SK-N-SH treated with all-trans-retinoic acid at 6 μM for 48 hours (cell line): Measurements from ENCODE around the gene CHI3L1.

ENCODE experiments used
- ATAC-seq: fragments of 200-7000 bp; cut with Tn5 transposase; 3 replicates; pipeline ENCODE4 v1.9.1; 2020; ENCODE audit warnings: mild to moderate bottlenecking, moderate library complexity
- ARNTL ChIP-seq: fragments of 450-650 bp; formaldehyde crosslinking; IDR thresholded peaks from 2 replicates; pipeline ENCODE4 v1.5.0; 2020; ENCODE audit warnings: low read depth, mild to moderate bottlenecking, moderate library complexity, borderline replicate concordance
- CREB5 ChIP-seq: fragments of 250-450 bp; sonication (Bioruptor Pico); IDR thresholded peaks from 2 replicates; pipeline ENCODE4 v1.5.1; 2020; ENCODE audit warnings: low read depth, mild to moderate bottlenecking, moderate library complexity
- CSDC2 ChIP-seq: fragments of 250-450 bp; sonication (Bioruptor Pico); IDR thresholded peaks from 2 replicates; pipeline ENCODE4 v1.5.0; 2020; ENCODE audit warnings: mild to moderate bottlenecking, moderate library complexity
- CSRNP3 ChIP-seq: fragments of 250-450 bp; sonication (Bioruptor Pico); IDR thresholded peaks from 2 replicates; pipeline ENCODE4 v1.5.1; 2021; ENCODE audit warnings: mild to moderate bottlenecking, moderate library complexity
- ESRRG ChIP-seq: fragments of 250-450 bp; sonication (Bioruptor Pico); IDR thresholded peaks from 2 replicates; pipeline ENCODE4 v1.6.1; 2021; ENCODE audit warnings: mild to moderate bottlenecking
- GLIS3 ChIP-seq: fragments of 250-450 bp; sonication (Bioruptor Pico); IDR thresholded peaks from 2 replicates; pipeline ENCODE4 v1.5.0; 2020; ENCODE audit warnings: mild to moderate bottlenecking, moderate library complexity
- ISL1 ChIP-seq: fragments of 250-450 bp; sonication (Bioruptor Pico); IDR thresholded peaks from 2 replicates; pipeline ENCODE4 v2.1.2; 2022; ENCODE audit warnings: mild to moderate bottlenecking, moderate library complexity
- PATZ1 ChIP-seq: fragments of 250-450 bp; sonication (Bioruptor Pico); IDR thresholded peaks from 2 replicates; pipeline ENCODE4 v1.8.0; 2020; ENCODE audit warnings: mild to moderate bottlenecking, moderate library complexity, borderline replicate concordance
- PPARA ChIP-seq: fragments of 250-450 bp; sonication (Bioruptor Pico); IDR thresholded peaks from 2 replicates; pipeline ENCODE4 v1.5.0; 2020; ENCODE audit warnings: mild to moderate bottlenecking, borderline replicate concordance
- RARB ChIP-seq: fragments of 250-450 bp; sonication (Bioruptor Pico); IDR thresholded peaks from 2 replicates; pipeline ENCODE4 v1.8.0; 2021; ENCODE audit warnings: mild to moderate bottlenecking, moderate library complexity
- TCF4 ChIP-seq: fragments of 250-450 bp; sonication (Bioruptor Pico); IDR thresholded peaks from 2 replicates; pipeline ENCODE4 v1.8.0; 2021; ENCODE audit warnings: mild to moderate bottlenecking, moderate library complexity, borderline replicate concordance
- TOX ChIP-seq: fragments of 250-450 bp; sonication (Bioruptor Pico); IDR thresholded peaks from 2 replicates; pipeline ENCODE4 v1.8.0; 2021; ENCODE audit warnings: mild to moderate bottlenecking, moderate library complexity, borderline replicate concordance
- TSHZ2 ChIP-seq: fragments of 250-450 bp; sonication (Bioruptor Pico); IDR thresholded peaks from 2 replicates; pipeline ENCODE4 v1.5.0; 2020; ENCODE audit warnings: mild to moderate bottlenecking, moderate library complexity
- ZC3H10 ChIP-seq: fragments of 250-450 bp; sonication (Bioruptor Pico); IDR thresholded peaks from 2 replicates; pipeline ENCODE4 v1.5.1; 2021; ENCODE audit warnings: mild to moderate bottlenecking, moderate library complexity
- ZFP3 ChIP-seq: fragments of 250-450 bp; sonication (Bioruptor Pico); IDR thresholded peaks from 2 replicates; pipeline ENCODE4 v1.5.0; 2020; ENCODE audit warnings: mild to moderate bottlenecking, moderate library complexity
- ZFP30 ChIP-seq: fragments of 450-650 bp; formaldehyde crosslinking; IDR thresholded peaks from 2 replicates; pipeline ENCODE4 v1.5.0; 2022; ENCODE audit warnings: mild to moderate bottlenecking, moderate library complexity
- ZNF70 ChIP-seq: fragments of 450-650 bp; formaldehyde crosslinking; IDR thresholded peaks from 2 replicates; pipeline ENCODE4 v1.5.0; 2020; ENCODE audit warnings: mild to moderate bottlenecking, moderate library complexity
- ZNF8 ChIP-seq: fragments of 450-650 bp; formaldehyde crosslinking; IDR thresholded peaks from 2 replicates; pipeline ENCODE4 v1.5.0; 2020; ENCODE audit warnings: mild to moderate bottlenecking, moderate library complexity

Gene CHI3L1

GRCh38 chr1:203149188-203149840 lies 37.2 kb downstream of the CHI3L1 start (continued):
- no peak for TF ChIP-seq RARB (CRISPR knock-in tag)
- TF ChIP-seq PPARA (CRISPR knock-in tag) = no peak
- no peak for TF ChIP-seq PATZ1 (CRISPR knock-in tag)

- TF ChIP-seq CREB5 (no peak), ZNF8 (CRISPR knock-in tag) (no peak), ARNTL (CRISPR knock-in tag) (no peak), ZFP3 (CRISPR knock-in tag) (no peak)
- no peak for ATAC-seq
These were observed 37.9 kb downstream of the CHI3L1 start for GRCh38 chr1:203148579-203148978.

- no peak for ATAC-seq
These were observed 38.4 kb downstream of the CHI3L1 start for GRCh38 chr1:203148127-203148526.

More at GRCh38 chr1:203148127-203148526, 38.4 kb downstream of the CHI3L1 start:
- TF ChIP-seq PPARA (CRISPR knock-in tag) (no peak), TCF4 (no peak), ZNF8 (CRISPR knock-in tag) (no peak), ZNF70 (CRISPR knock-in tag) (no peak), CSDC2 (CRISPR knock-in tag) (no peak), PATZ1 (CRISPR knock-in tag) (no peak), ZFP30 (CRISPR knock-in tag) (no peak), ARNTL (CRISPR knock-in tag) (no peak), GLIS3 (CRISPR knock-in tag) (no peak), ZFP3 (CRISPR knock-in tag) (no peak), TOX (CRISPR knock-in tag) (no peak), RARB (CRISPR knock-in tag) (no peak), ZC3H10 (CRISPR knock-in tag) (no peak), CSRNP3 (CRISPR knock-in tag) (no peak), CREB5 (no peak), ISL1 (CRISPR knock-in tag) (no peak), TSHZ2 (CRISPR knock-in tag) (no peak), ESRRG (CRISPR knock-in tag) (no peak)
